IMR-90 (cell line): Measurements from ENCODE around the gene LRFN2. TPM values are rescaled to one million over a fixed set of nuclear protein-coding genes. Genes with fewer than 3 reads are reported as not detected.

ENCODE experiments used
- ATAC-seq: fragments of 200-7000 bp; cut with Tn5 transposase; 2 replicates; pipeline ENCODE4 v1.9.1; 2020; ENCODE audit warnings: low read depth, mild to moderate bottlenecking, moderate library complexity
- BruUV-seq: library from RNA; stranded (reverse); fragments of 400-500 nt; replicated peaks from 2 replicates; lab custom pipeline; 2021; lab: Mats Ljungman, UMichigan
- CTCF ChIA-PET: fragments of 300-600 bp; formaldehyde crosslinking; extraction: SDS; loops from one replicate; lab custom pipeline; 2021; ENCODE audit warnings: antibody characterized with exemption; lab: Yijun Ruan, JAX
- POLR2A ChIA-PET: fragments of 300-600 bp; sonication (Branson Sonifier 250); formaldehyde crosslinking; loops from one replicate; lab custom pipeline; 2022; ENCODE audit warnings: antibody characterized with exemption; ENCODE audit not compliant: unreplicated experiment; lab: Charles Lee
- DNase-seq: peaks from one replicate; pipeline ENCODE4 v3.0.0; 2013
- H2AFZ ChIP-seq: replicated peaks from 2 replicates; pipeline ENCODE3; 2013; ENCODE audit warnings: low read length, mild to moderate bottlenecking; ENCODE audit not compliant: poor library complexity
- H2AK5ac ChIP-seq: 2 replicates; pipeline ENCODE4 v1.6.1; 2013; ENCODE audit warnings: low read depth, low read length, inconsistent platforms
- H2AK9ac ChIP-seq: replicated peaks from 2 replicates; pipeline ENCODE3; 2013; ENCODE audit warnings: mild to moderate bottlenecking, low read depth, low read length, moderate library complexity; ENCODE audit not compliant: poor library complexity
- H2BK120ac ChIP-seq: 2 replicates; pipeline ENCODE4 v1.6.1; 2013; ENCODE audit warnings: low read depth, low read length, inconsistent platforms
- H2BK15ac ChIP-seq: 3 replicates; pipeline ENCODE4 v1.6.1; 2013; ENCODE audit warnings: low read depth, low read length, inconsistent platforms
- H2BK20ac ChIP-seq: 2 replicates; pipeline ENCODE4 v1.6.1; 2013; ENCODE audit warnings: low read depth, mild to moderate bottlenecking, inconsistent platforms, low read length, moderate library complexity
- H2BK5ac ChIP-seq: 2 replicates; pipeline ENCODE4 v1.6.1; 2013; ENCODE audit warnings: mild to moderate bottlenecking, low read depth, low read length, inconsistent platforms; ENCODE audit not compliant: poor library complexity, severe bottlenecking
- H3K14ac ChIP-seq: replicated peaks from 2 replicates; pipeline ENCODE4 v1.6.1; 2013; ENCODE audit warnings: low read depth, low read length, inconsistent platforms
- H3K18ac ChIP-seq: 2 replicates; pipeline ENCODE4 v1.6.1; 2013; ENCODE audit warnings: low read depth, low read length, control low read depth
- H3K23ac ChIP-seq: 2 replicates; pipeline ENCODE4 v1.6.1; 2013; ENCODE audit warnings: low read depth, low read length, inconsistent platforms
- H3K27ac ChIP-seq: 2 replicates; pipeline ENCODE4 v1.5.1; 2013; ENCODE audit warnings: mild to moderate bottlenecking, control low read depth, low read length; ENCODE audit not compliant: insufficient read depth
- H3K27me3 ChIP-seq: 2 replicates; pipeline ENCODE4 v1.6.1; 2013; ENCODE audit warnings: low read length; ENCODE audit not compliant: control insufficient read depth, insufficient read depth
- H3K36me3 ChIP-seq: 2 replicates; pipeline ENCODE4 v1.6.1; 2013; ENCODE audit warnings: low read length, mixed read lengths; ENCODE audit not compliant: control insufficient read depth, insufficient read depth
- H3K4ac ChIP-seq: 2 replicates; pipeline ENCODE4 v1.6.1; 2013; ENCODE audit warnings: low read depth, low read length, inconsistent platforms
- H3K4me1 ChIP-seq: 2 replicates; pipeline ENCODE4 v1.6.1; 2013; ENCODE audit warnings: low read length, mixed read lengths; ENCODE audit not compliant: control insufficient read depth, insufficient read depth
- H3K4me2 ChIP-seq: 2 replicates; pipeline ENCODE4 v1.6.1; 2013; ENCODE audit warnings: low read depth, mild to moderate bottlenecking, control low read depth, low read length, moderate library complexity
- H3K4me3 ChIP-seq: 2 replicates; pipeline ENCODE4 v1.5.1; 2013; ENCODE audit warnings: low read depth, mild to moderate bottlenecking, control low read depth, low read length, moderate library complexity; ENCODE audit not compliant: insufficient read depth
- H3K56ac ChIP-seq: 2 replicates; pipeline ENCODE4 v1.6.1; 2013; ENCODE audit warnings: low read length, inconsistent platforms; ENCODE audit not compliant: insufficient read depth; ENCODE audit errors: extremely low read depth
- H3K79me1 ChIP-seq, 2 experiments: 2 replicates each; pipeline ENCODE4 v1.6.1; 2013; ENCODE audit warnings: low read length in 2 of 2, inconsistent platforms in 1 of 2, low read depth in 1 of 2
- H3K9ac ChIP-seq: 2 replicates; pipeline ENCODE4 v1.6.1; 2013; ENCODE audit warnings: low read depth, low read length, control low read depth
- H3K9me1 ChIP-seq: 2 replicates; pipeline ENCODE4 v1.6.1; 2013; ENCODE audit warnings: low read length, inconsistent platforms; ENCODE audit not compliant: insufficient read depth
- H3K9me3 ChIP-seq: 2 replicates; pipeline ENCODE4 v1.6.1; 2013; ENCODE audit warnings: low read length; ENCODE audit not compliant: control insufficient read depth, insufficient read depth
- H4K20me1 ChIP-seq: 2 replicates; pipeline ENCODE4 v1.6.1; 2013; ENCODE audit warnings: low read length, inconsistent platforms; ENCODE audit not compliant: insufficient read depth
- H4K5ac ChIP-seq: 2 replicates; pipeline ENCODE4 v1.6.1; 2013; ENCODE audit warnings: mild to moderate bottlenecking, low read depth, low read length, control low read depth
- H4K8ac ChIP-seq, 2 experiments: 2 replicates each; pipeline ENCODE4 v1.6.1; 2013; ENCODE audit warnings: low read depth in 2 of 2, low read length in 2 of 2, control low read depth in 1 of 2, inconsistent platforms in 1 of 2
- H4K91ac ChIP-seq: 2 replicates; pipeline ENCODE4 v1.6.1; 2013; ENCODE audit warnings: low read depth, low read length, inconsistent platforms; ENCODE audit not compliant: insufficient read depth
- BHLHE40 ChIP-seq: fragments of 150-350 bp; IDR thresholded peaks from 2 replicates; pipeline ENCODE4 v1.6.1; 2016; ENCODE audit warnings: mild to moderate bottlenecking, low read depth, low read length
- CEBPB ChIP-seq: IDR thresholded peaks from 2 replicates; pipeline ENCODE4 v1.6.1; 2012; ENCODE audit warnings: low read depth, low read length, improper control_type of control experiment
- CHD1 ChIP-seq: IDR thresholded peaks from 2 replicates; pipeline ENCODE4 v1.6.1; 2012; ENCODE audit warnings: low read depth, low read length, improper control_type of control experiment
- CTCF ChIP-seq: conservative IDR thresholded peaks from 2 replicates; pipeline ENCODE4 v1.5.1; 2012; ENCODE audit warnings: mild to moderate bottlenecking, low read depth, low read length, improper control_type of control experiment
- FOS ChIP-seq: fragments of 150-350 bp; IDR thresholded peaks from 2 replicates; pipeline ENCODE4 v1.6.1; 2016; ENCODE audit warnings: low read depth, low read length
- MAFK ChIP-seq: IDR thresholded peaks from 2 replicates; pipeline ENCODE4 v1.6.1; 2012; ENCODE audit warnings: low read depth, low read length, improper control_type of control experiment
- MAZ ChIP-seq: IDR thresholded peaks from 2 replicates; pipeline ENCODE4 v1.6.1; 2012; ENCODE audit warnings: low read depth, mild to moderate bottlenecking, low read length, improper control_type of control experiment, moderate library complexity, borderline replicate concordance
- MXI1 ChIP-seq: IDR thresholded peaks from 2 replicates; pipeline ENCODE4 v1.6.1; 2012; ENCODE audit warnings: low read depth, mild to moderate bottlenecking, low read length, moderate library complexity, borderline replicate concordance
- NFE2L2 ChIP-seq: fragments of 150-350 bp; IDR thresholded peaks from 2 replicates; pipeline ENCODE4 v1.6.1; 2016; ENCODE audit warnings: low read depth, mild to moderate bottlenecking, low read length
- POLR2A ChIP-seq: IDR thresholded peaks from 2 replicates; pipeline ENCODE4 v1.6.1; 2012; ENCODE audit warnings: mild to moderate bottlenecking, low read depth, low read length
- RAD21 ChIP-seq: IDR thresholded peaks from 2 replicates; pipeline ENCODE4 v1.6.1; 2012; ENCODE audit warnings: low read length, improper control_type of control experiment
- RCOR1 ChIP-seq: IDR thresholded peaks from 2 replicates; pipeline ENCODE4 v1.6.1; 2012; ENCODE audit warnings: mild to moderate bottlenecking, low read length, improper control_type of control experiment; ENCODE audit not compliant: insufficient replicate concordance
- RFX5 ChIP-seq: IDR thresholded peaks from 2 replicates; pipeline ENCODE4 v1.8.0; 2012; ENCODE audit warnings: low read depth, mild to moderate bottlenecking, low read length, moderate library complexity
- SMC3 ChIP-seq: fragments of 150-350 bp; IDR thresholded peaks from 2 replicates; pipeline ENCODE4 v1.6.1; 2016; ENCODE audit warnings: low read depth, mild to moderate bottlenecking, antibody characterized with exemption, low read length, moderate library complexity
- USF2 ChIP-seq: fragments of 150-350 bp; IDR thresholded peaks from 2 replicates; pipeline ENCODE4 v1.6.1; 2017; ENCODE audit warnings: mild to moderate bottlenecking, antibody characterized with exemption, low read length, low read depth
- WGBS, 2 experiments: methylation state at CpG; one replicate each; pipeline versions ENCODE4 v1.1.5 to v1.1.7; 2013; ENCODE audit warnings: missing lambda C conversion rate in 2 of 2; ENCODE audit not compliant: insufficient read length in 1 of 2; ENCODE audit errors: extremely low coverage in 2 of 2; 5-methylcytosine and 5-hydroxymethylcytosine counted together
- dilution Hi-C: fragments of 300-500 bp; cut with HindIII; formaldehyde crosslinking; loops from one replicate; pipeline ENCODE4 v1.14.3; 2018; ENCODE audit warnings: low sequenced_read_pairs; ENCODE audit not compliant: unreplicated experiment
- in situ Hi-C: fragments of 300-500 bp; cut with MboI; formaldehyde crosslinking; loops from 3 replicates; pipeline ENCODE4 v1.14.3; 2019; ENCODE audit warnings: low sequenced_read_pairs, inconsistent platforms, mixed read lengths
- intact Hi-C: fragments of 100-400 bp; cut with micrococcal nuclease; formaldehyde crosslinking; loops from 2 replicates; pipeline ENCODE4 v1.10.0; 2022
- polyA plus RNA-seq, 3 experiments: library from polyadenylated mRNA; depleted of rRNA; stranded (reverse); fragments of >200 nt; gene quantifications; 2 replicates each; pipeline ENCODE4 v1.2.3, GENCODE V29; 2012; ENCODE audit warnings: low replicate concordance in 1 of 3
- total RNA-seq: library from RNA; depleted of rRNA; stranded (reverse); fragments of >200 nt; gene quantifications from 2 replicates; pipeline ENCODE4 v1.2.3, GENCODE V29; 2012
- TF ChIP-seq, protein P1 (sequence below): fragments of 150-350 bp; IDR thresholded peaks from 2 replicates; pipeline ENCODE4 v1.6.1; 2016; ENCODE audit warnings: low read depth, mild to moderate bottlenecking, low read length, moderate library complexity, borderline replicate concordance

The LRFN2 gene
- total and polyA plus RNA-seq, 2 of the 4 experiments (the other 2 are of a cell fraction): not detected

DNA sequence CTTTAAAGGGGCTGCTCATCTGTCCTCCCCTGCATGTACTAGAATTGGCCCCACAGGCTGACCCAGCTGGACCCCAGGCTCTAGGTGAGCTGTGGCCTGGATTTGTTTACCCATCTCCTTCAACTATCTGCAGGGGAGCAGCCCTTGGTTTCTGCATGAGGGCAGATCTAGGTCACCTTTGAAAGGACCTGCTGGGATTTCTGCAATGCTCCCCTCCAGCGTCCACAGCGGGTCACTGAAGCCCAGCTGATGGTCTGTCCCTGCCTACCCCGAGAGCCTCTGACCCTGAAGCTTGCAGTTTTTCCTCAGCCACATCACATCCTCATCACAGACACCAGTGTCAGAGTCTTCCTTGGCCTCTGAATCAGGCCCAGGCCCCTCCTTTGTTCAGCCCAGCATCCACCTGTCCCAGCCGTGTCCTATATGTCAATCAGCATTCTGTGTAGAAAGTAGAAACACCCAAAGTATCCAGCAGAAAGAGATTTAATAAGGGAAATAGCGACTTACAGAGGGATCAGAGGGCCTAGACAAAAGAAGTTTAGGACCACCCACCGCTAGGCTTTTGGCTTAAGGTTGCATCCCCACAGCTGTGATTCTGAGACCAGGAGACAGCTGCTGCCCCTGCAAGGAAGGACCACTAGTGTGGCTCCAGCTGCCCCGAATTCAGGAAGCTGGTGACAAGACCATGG is 243.1 kb downstream of the LRFN2 start:
- DNase-seq (no peak), ATAC-seq (no peak)
- Histone ChIP-seq H3K27me3 (no peaks in the 10 kb centered on the region), H4K5ac (no peak overlapping the region), H3K18ac (no peak overlapping the region), H3K9me1 (no peaks in the 10 kb centered on the region), H3K4me3 (no peak overlapping the region), H3K9ac (no peak overlapping the region), H3K4me2 (no peak overlapping the region), H2BK20ac (no peak overlapping the region), H2AK9ac (no peak overlapping the region), H3K4me1 (no peaks in the 10 kb centered on the region), H2BK5ac (no peak overlapping the region), H3K14ac (no peak overlapping the region), H3K27ac (no peak overlapping the region), H2BK15ac (no peak overlapping the region), H2BK120ac (no peak overlapping the region), H4K8ac (no peak overlapping the region), H4K20me1 (no peaks in the 10 kb centered on the region), H2AFZ (no peak overlapping the region), H3K79me1 (no peaks in the 10 kb centered on the region), H2AK5ac (no peak overlapping the region), H3K23ac (no peak overlapping the region), H3K56ac (no peak overlapping the region), H3K9me3 (no peaks in the 10 kb centered on the region), H3K36me3 (no peaks in the 10 kb centered on the region), H4K91ac (no peak overlapping the region), H3K4ac (no peak overlapping the region)
- ChIA-PET CTCF (no interaction called here), POLR2A (no interaction called here)
- in situ Hi-C loops: no loop called here
- BruUV-seq: no TSS peak
- TF ChIP-seq FOS (no peak), MXI1 (no peak), SMC3 (no peak), POLR2A (no peak), BHLHE40 (no peak), USF2 (no peak), NFE2L2 (no peak), MAFK (no peak), CHD1 (no peak), RAD21 (no peak), MAZ (no peak), CTCF (no peak), RCOR1 (no peak), CEBPB (no peak), RFX5 (no peak)
- TF ChIP-seq, protein P1, sequence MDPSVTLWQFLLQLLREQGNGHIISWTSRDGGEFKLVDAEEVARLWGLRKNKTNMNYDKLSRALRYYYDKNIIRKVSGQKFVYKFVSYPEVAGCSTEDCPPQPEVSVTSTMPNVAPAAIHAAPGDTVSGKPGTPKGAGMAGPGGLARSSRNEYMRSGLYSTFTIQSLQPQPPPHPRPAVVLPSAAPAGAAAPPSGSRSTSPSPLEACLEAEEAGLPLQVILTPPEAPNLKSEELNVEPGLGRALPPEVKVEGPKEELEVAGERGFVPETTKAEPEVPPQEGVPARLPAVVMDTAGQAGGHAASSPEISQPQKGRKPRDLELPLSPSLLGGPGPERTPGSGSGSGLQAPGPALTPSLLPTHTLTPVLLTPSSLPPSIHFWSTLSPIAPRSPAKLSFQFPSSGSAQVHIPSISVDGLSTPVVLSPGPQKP: no peak
- dilution Hi-C loops: no loop called here
- intact Hi-C loops: no loop called here
- 10% methylated on average over 3 of the region's 7 CpGs; no CpG with 5 or more reads in 1 of the 2 experiments for WGBS, 2 experiments
